ENCODE results near the gene METTL16. TPM values are rescaled to one million over a fixed set of nuclear protein-coding genes. Genes with fewer than 3 reads are reported as not detected.
"Not testable (repeated sequence)": the region's sequence is repeated elsewhere in the genome, so short reads cannot be mapped to it uniquely, and the experiment has no call there.

METTL16 gene, protein sequence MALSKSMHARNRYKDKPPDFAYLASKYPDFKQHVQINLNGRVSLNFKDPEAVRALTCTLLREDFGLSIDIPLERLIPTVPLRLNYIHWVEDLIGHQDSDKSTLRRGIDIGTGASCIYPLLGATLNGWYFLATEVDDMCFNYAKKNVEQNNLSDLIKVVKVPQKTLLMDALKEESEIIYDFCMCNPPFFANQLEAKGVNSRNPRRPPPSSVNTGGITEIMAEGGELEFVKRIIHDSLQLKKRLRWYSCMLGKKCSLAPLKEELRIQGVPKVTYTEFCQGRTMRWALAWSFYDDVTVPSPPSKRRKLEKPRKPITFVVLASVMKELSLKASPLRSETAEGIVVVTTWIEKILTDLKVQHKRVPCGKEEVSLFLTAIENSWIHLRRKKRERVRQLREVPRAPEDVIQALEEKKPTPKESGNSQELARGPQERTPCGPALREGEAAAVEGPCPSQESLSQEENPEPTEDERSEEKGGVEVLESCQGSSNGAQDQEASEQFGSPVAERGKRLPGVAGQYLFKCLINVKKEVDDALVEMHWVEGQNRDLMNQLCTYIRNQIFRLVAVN
- 25.0 TPM for polyA plus RNA-seq (2012; ENCODE audit: insufficient read depth, insufficient read length)

DNA sequence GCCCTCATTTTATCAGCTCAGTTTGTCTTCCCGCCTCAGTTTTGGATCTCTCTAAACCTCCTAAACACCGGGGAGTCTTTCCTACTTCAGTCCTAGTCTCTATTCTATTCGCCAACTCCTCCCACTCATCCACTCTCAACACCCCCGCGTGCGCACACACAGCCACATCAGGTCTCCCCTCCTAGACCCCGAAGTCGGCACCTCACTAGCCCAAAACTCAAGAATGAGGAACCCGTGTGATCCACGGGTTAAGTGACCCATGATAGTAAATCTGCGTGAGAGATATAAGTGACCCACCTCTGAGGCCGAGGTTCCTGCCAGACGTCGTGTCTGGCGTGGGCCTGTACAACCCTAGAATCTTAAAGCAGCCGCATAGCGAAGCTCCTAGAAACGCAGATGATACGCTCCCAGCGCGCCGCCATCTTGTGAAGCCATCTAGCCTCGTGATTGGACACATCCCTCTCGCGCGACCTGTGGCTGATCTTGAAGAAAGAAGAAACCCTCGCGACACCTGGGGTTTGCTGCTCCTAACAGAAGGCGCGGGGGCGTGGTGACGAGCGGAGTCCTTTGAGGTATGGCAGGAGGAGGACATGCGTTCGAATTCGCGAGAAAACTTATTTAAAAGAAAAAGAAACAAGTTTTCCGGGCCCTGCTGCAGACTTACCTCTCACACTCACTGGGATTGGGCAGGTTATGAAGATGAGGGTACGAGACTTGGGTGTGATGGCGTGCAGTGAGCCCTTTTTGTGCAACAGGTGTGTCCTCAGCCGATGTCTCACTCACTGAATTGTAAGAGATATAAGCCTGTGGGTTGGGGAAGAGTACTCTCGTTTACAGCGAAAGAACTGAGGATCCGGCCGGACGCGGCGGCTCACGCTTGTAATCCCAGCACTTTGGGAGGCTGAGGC, at the start of gene METTL16:
METTL16 (minus strand) TSS at position 427 of the 908 bp plus-strand sequence. CDS start 9,557 bp downstream, outside the sequence.
- DNase-seq (ENCODE audit: low read depth, low spot score): peak; percentile 99
- H3K4me3 ChIP-seq (ENCODE audit: low read length): peak within 1 kb of the TSS; percentile 79

DNA sequence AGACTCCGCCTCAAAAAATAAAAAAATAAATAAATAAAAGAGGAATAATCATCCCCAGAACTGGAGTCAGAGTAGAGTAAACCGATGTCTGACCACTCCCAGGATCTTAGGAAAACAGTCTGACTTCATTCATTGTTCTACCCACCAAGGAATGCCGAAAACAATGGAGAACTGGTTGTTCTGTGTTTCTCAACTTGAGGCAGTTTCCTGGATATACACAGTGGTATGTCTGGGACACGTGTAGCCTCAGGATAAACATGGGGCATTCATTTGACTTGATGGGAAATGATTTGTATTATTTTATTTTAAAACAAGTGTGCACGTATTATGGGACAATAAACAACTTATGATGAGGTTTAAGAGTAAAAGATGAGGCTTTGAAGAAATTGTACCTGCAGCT, 49.0 kb upstream of the METTL16 start:
- no peak for DNase-seq (ENCODE audit: low read depth, low spot score)
- H3K4me3 ChIP-seq (ENCODE audit: low read length): no peak overlapping the region

DNA sequence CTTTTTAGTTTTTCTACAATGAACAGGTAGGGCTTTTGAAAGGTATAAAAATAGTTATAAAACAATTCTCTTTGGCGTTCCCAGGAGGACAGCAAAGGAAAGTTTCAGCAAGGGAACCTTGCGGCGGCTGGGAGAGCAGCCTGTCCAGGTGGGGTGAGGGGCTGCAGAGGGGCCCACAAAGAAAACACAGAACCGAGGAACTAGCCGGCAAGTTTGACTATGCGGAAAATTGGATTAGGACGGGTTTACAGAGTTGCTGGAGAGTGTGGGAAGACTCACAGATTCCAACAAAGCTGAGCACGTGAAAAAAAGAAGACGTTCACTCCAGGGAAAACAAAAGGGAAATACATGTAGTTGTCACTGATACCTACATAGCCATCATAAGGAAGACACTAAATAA, 40.2 kb upstream of the METTL16 start:
- DNase-seq (ENCODE audit: low read depth, low spot score): no peak
- no peak overlapping the region for H3K4me3 ChIP-seq (ENCODE audit: low read length)

DNA sequence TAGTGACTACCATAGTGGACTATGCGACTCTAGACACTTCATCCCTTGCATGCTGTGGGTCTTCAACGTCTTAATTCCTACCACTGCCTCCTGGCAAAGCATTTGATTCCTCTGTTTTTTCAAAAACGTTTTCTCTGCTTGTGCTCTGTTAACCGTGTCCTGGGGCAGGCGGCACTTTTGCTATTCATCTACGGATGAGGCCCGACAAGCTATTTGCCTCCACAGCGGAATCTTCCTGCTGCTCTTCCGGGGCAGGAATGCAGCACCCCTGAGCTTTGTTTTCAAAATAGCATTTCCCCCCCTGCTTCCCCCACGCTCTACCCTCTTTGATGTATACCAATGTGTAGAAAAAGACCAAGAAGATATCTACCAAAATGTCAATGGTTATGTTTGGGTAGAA, 39.8 kb upstream of the METTL16 start:
- no peak overlapping the region for H3K4me3 ChIP-seq (ENCODE audit: low read length)
- DNase-seq (ENCODE audit: low read depth, low spot score): no peak

DNA sequence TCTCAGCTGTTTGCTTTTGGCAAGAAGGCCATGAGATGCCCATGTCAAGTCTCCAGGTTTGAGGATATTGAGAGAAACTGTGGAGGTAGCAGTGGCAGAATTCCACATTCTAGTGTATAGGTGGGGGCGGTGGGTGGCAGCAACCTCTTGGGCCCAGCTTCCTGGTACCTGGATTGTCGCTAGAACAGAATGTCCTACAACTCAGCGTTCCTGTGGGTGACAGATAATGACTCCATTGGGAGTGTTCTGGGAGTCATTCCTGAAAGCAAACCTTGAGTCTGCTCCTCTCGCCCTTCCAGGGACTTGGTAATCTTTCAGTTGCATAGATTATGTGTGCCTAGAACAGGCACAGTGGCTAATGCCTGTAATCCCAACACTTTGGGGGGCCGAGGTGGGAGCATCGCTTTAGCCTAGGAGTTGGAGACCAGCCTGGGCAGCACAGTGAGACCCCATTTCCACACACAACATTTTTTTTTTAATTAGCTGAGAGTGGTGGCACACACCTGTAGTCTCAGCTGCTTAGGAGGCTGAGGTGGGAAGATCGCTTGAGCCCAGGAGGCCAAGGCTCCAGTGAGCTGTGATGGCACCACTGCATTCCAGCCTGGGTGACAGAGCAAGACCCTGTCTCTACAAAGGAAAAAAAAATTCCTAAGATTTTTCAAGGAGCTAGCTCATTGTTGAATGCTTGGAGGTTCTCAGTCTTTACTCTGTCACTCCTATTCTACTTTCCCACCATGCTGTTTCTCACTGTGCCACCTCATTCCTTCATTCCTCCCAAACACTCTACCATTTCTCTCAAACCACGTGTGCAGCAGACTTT, 37.9 kb upstream of the METTL16 start:
- H3K4me3 ChIP-seq (ENCODE audit: low read length): no peak overlapping the region
- DNase-seq (ENCODE audit: low read depth, low spot score): no peak

DNA sequence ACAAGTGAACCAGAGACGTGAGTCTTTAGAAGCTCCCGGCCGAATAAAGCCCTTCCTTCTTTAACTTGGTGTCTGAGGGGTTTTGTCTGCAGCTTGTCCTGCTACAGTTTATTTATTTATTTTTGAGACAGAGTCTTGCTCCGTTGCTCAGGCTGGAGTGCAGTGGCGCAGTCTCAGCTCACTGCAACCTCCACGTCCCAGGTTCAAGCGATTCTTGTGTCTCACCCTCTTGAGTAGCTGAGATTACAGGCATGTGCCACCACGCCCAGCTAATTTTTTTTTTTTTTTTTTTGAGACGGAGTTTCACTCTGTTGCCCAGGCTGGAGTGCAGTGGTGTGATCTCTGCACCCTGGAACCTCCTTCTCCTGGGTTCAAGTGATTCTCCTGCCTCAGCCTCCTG, 36.3 kb upstream of the METTL16 start:
- H3K4me3 ChIP-seq (ENCODE audit: low read length); DNase-seq (ENCODE audit: low read depth, low spot score): not testable (repeated sequence)

DNA sequence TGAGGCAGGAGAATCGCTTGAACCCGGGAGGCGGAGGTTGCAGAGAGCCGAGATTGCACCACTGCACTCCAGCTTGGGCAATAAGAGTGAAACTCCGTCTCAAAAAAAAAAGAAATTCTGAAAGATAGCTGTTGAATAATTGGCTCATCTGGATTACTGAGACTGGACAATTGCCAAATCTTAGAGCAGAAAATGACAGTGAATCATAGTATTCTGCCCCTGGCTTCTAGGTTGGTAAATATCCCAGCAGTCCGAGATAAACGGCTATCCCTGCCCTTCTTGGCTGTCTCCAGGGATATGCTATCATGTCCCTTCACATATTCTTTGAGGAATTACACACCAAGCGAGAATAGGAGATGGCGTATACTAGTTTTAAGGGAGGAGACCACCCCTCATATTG, 35.5 kb upstream of the METTL16 start:
- no peak overlapping the region for H3K4me3 ChIP-seq (ENCODE audit: low read length)
- DNase-seq (ENCODE audit: low read depth, low spot score): no peak

DNA sequence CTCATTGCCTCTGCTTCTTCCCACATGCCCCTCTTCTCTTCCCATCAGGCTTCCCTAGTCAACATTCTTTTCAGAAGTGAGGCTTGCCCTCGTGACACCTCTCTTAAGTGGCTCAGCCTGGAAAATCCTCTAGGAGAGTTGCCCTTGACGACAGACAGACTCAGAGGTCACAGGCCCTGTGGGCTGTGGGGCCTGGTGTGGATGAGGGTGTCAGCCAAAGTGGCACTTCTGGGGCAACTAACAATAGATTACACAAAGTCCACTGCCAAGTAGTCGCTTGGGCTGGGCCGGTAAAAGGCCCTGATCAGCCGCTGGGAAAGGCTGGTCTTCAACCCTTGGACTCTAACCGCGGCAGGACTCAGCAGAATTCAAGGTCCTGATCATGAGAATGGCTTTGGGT, 33.7 kb upstream of the METTL16 start:
- DNase-seq (ENCODE audit: low read depth, low spot score): no peak
- no peak overlapping the region for H3K4me3 ChIP-seq (ENCODE audit: low read length)

DNA sequence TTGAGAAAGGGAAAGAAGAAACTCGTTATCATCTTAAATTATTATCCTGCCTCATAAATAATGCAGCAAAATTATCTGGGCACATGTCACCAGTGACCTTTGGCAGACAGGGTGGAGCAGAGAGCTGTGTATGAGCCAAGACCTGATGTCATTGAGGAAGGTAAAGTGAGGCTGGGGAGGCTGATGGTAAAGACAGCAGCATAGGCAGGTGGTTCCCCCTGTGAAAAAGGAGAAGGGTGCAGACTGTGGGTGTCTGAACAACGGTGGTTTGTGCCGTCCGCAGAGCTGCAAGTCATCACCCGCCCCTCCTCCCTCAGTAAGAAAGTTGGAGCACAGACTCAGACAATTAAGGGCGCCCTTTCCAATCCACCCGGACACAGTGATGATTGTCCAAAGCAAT, 30.8 kb upstream of the METTL16 start:
- no peak overlapping the region for H3K4me3 ChIP-seq (ENCODE audit: low read length)
- DNase-seq (ENCODE audit: low read depth, low spot score): no peak

DNA sequence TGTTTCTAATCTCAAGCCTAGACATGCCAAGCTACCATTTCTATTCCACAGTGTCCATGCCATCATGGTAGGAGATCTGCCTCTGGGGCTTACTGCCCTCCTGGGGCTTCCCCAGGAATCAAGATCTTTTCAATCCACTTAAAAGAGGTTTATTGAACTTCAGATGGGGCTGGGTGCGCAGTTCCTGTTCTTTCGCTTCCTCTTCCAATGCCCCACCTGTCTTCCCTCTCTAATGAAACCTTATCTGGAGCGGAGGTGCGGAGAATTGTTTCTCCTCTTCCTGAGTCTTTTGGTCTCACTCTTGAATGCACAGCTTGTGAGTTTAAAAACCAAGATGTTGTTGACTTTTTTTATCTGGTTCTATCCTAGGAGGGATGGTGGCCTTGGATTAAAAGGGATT, 30.4 kb upstream of the METTL16 start:
- DNase-seq (ENCODE audit: low read depth, low spot score): no peak
- no peak overlapping the region for H3K4me3 ChIP-seq (ENCODE audit: low read length)

DNA sequence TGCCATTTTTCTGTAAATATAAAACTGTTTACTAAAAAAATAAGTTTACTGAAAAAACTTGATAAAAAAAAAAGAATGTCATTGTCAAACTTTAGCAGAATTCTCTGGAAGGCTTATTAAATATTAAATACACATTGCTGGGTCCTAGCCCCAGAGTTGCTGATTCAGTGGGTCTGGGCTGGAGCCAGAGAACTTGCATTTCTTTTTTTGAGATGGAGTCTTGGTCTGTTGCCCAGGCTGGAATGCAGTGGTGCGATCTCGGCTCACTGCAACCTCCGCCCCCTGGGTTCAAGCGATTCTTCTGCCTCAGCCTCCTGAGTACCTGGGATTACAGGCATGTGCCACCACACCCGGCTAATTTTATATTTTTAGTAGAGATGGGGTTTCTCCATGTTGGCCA, 25.9 kb upstream of the METTL16 start:
- not testable (repeated sequence) for DNase-seq (ENCODE audit: low read depth, low spot score)

DNA sequence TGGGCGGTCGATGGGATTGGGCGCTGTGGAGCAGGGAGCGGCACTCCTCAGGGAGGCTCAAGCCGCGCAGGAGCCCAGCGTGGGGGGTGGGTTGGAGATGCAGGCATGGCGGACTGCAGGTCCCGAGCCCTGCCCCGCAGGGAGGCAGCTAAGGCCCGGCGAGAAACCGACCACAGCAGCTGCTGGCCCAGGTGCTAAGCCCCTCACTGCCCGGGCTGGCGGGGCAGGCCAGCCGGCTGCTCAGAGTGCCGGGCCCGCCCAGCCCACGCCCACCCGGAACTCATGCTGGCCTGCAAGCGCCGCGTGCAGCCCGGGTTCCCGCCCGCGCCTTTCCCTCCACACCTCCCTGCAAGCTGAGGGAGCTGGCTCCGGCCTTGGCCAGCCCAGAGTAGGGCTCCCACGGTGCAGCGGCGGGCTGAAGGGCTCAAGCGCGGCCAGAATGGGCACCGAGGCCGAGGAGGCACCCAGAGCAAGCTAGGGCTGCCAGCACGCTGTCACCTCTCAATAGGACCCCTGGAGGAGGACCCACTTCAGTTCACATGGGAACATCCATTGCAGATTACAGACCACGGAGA, 20.5 kb upstream of the METTL16 start:
- H3K4me3 ChIP-seq (ENCODE audit: low read length): no peak overlapping the region
- no peak for DNase-seq (ENCODE audit: low read depth, low spot score)

More for the DNA sequence above, 25.9 kb upstream of the METTL16 start:
- not testable (repeated sequence) for H3K4me3 ChIP-seq (ENCODE audit: low read length)

DNA sequence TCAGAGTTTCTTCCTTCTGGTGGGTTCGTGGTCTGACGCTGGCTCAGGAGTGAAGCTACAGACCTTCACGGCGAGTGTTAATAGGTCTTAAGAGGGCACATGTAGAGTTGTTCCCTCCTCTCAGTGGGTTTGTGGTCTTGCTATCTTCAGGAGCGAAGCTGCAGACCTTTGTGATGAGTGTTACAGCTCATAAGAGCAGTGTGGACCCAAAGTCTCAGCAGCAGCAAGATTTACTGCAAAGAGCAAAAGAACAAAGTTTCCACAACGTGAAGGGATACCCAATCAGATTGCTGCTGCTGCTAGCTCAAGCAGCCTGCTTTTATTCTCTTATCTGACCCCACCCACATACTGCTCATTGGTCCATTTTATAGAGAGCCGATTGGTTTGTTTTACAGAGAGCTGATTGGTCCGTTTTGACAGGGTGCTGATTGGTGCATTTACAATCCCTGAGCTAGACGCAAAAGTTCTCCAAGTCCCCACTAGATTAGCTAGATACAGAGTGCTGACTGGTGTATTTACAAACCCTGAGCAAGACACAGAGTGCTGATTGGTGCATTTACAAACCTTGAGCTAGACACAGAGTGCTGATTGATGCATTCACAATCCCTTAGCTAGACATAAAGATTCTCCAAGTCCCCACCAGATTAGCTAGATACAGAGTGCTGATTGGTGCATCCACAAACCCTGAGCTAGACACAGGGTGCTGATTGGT, 19.7 kb upstream of the METTL16 start:
- peak overlapping the region; percentile 41 for H3K4me3 ChIP-seq (ENCODE audit: low read length)
- DNase-seq (ENCODE audit: low read depth, low spot score): peak; percentile 75

DNA sequence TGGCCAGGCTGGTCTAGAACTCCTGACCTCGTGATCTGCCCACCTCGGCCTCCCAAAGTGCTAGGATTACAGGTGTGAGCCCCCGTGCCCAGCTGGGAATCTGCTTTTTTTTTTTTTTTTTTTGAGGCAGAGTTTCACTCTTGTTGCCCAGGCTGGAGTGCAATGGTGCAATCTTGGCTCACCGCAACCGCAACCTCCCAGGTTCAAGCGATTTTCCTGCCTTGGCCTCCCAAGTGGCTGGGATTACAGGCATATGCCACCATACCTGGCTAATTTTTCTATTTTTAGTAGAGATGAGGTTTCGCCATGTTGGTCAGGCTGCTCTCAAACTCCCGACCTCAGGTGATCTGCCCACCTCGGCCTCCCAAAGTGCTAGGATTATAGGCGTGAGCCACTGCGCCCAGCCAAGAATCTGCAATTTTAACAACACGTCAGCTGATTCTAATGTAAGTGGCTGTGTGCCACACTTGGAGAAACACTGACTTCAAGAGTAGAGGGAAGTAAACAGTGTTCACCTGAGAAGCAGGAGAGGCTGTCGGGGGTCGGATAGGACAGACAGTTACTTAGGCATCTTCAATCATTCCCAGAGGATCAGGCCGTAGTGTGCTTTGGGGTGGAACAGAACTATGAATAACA, 10.2 kb upstream of the METTL16 start:
- H3K4me3 ChIP-seq (ENCODE audit: low read length); DNase-seq (ENCODE audit: low read depth, low spot score): not testable (repeated sequence)

DNA sequence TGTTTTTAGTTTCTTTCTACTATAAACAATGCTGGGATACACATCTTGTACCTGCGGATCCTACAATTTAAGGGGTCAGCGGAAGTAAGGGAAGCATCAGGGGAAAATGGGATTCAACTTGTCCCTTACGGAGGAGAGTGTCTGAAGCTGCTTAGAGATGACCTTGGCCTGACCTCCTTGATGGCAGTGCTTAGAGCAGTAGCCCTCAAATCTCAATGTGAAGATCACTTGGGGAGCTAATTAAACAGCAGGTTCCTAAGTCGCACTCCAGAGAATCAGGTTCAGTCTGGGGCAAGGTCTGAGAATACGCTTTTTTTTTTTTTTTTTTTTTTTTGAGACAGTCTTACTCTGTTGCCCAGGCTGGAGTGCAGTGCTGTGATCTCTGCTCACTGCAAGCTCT, 9.6 kb upstream of the METTL16 start:
- H3K4me3 ChIP-seq (ENCODE audit: low read length): no peak overlapping the region
- DNase-seq (ENCODE audit: low read depth, low spot score): no peak

DNA sequence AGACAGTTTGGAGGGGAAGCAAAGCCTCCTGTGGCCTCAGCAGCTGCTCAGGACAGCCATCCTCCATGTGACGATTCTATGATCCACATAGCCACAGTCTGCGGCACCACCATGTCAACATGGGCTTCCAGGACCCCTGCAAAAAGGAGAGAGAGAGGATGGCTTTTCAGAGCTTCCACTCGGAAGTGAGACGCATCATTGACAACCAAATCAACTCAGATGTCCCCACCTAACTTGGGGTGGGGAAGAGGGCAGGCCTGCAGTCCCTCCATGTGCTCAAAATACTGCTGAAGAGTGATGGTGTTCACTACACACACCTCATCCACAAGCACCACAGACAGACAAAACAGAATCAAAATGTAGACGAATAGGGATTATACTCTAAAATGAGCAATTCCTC, 5.9 kb upstream of the METTL16 start:
- DNase-seq (ENCODE audit: low read depth, low spot score): no peak
- no peak overlapping the region for H3K4me3 ChIP-seq (ENCODE audit: low read length)

DNA sequence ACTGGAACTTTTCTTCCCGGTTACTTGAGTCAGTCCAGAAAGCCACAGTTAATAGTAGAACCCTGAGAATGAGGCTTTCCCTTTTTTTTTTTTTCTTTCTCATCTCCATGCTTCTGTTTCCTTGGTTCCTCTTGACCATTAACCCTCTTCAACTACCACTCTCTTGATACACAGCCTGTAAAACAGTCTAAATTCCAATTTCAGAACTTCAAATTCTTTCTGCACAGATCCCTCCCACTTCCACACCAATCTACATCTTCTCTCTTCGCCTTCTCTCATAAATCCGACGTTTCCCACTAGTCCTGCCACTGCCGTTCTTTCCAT, 588 bp downstream of the METTL16 start:
- H3K4me3 ChIP-seq (ENCODE audit: low read length): peak overlapping the region; percentile 79
- DNase-seq (ENCODE audit: low read depth, low spot score): no peak

DNA sequence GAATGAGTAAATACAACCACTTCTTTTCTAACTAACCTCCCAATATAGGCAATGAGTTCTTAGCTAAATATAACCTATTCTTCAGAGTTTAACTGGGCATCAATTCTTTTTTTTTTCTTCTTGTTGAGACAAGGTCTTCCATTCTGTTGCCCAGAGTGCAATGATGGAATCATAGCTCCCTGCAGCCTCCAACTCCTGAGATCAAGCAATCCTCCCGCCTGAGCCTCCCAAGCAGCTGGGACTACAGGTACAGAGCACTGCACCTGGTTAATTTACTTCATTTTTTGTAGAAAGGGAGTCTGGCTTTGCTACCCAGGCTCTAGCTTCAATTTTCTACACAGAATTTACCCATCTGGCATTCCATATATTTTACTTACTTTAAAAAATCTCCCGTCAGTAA, 1.1 kb downstream of the METTL16 start:
- no peak for DNase-seq (ENCODE audit: low read depth, low spot score)
- peak overlapping the region; percentile 79 for H3K4me3 ChIP-seq (ENCODE audit: low read length)

Measured in Jurkat, Clone E6-1 (cell line).